ENCODE measurements around the gene RNU1-3.
"Not testable (repeated sequence)": the region's sequence is repeated elsewhere in the genome, so short reads cannot be mapped to it uniquely, and the experiment has no call there.

DNA sequence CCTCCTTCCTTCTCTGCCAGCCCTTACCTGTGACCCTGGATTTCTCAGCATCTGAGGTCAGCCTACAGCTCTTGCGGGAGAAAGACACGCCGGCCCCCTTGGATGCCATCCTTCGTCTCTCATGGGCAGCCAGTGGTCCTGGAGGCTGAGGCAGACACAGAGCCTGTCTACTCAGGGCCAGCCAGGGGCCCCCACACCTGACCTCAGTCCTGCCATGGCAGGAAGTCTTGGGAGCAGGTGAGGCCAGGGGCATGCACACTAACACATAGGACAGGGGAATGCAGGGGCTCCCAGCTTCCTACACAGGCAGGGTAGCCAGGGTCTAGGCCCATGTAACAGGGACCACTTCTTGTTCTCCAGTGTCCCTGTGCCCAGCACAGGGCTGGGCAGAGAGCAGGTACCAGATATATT is 23.7 kb downstream of the RNU1-3 start:
- not testable (repeated sequence) for TF ChIP-seq CTCF, POLR2A (IDR thresholded peaks at IDR 0.05)
